HEK293 (cell line): ENCODE measurements around the gene BIN1.

ENCODE experiments used
- CTCF ChIA-PET: fragments of 350-600 bp; formaldehyde crosslinking; extraction: SDS; loops from one replicate; lab custom pipeline; 2021; ENCODE audit warnings: antibody characterized with exemption; lab: Yijun Ruan, JAX
- POLR2A ChIA-PET: fragments of 300-600 bp; formaldehyde crosslinking; extraction: SDS; loops from one replicate; lab custom pipeline; 2020; ENCODE audit warnings: antibody characterized with exemption, inconsistent platforms; lab: Yijun Ruan, JAX
- H3K27ac ChIP-seq: fragments of 200-500 bp; sonication (Bioruptor generic); 2 replicates; pipeline ENCODE4 v1.5.1; 2014; ENCODE audit warnings: low read depth, low read length, control low read depth, inconsistent platforms; ENCODE audit errors: extremely low read depth
- H3K36me3 ChIP-seq, 2 experiments: fragments of 200-500 bp in 1 of 2; sonication (Bioruptor generic) in 1 of 2; 1 replicate in 1 of 2; 2 replicates in 1 of 2; pipeline ENCODE4 v1.5.1; 2014 to 2017; ENCODE audit warnings: inconsistent platforms in 2 of 2, low read length in 2 of 2; ENCODE audit not compliant: control insufficient read depth in 2 of 2, insufficient read depth in 1 of 2
- H3K4me1 ChIP-seq: fragments of 200-500 bp; sonication (Bioruptor generic); 2 replicates; pipeline ENCODE4 v1.5.1; 2014; ENCODE audit warnings: mild to moderate bottlenecking, low read length, inconsistent platforms; ENCODE audit not compliant: control insufficient read depth, insufficient read depth
- H3K4me3 ChIP-seq: 2 replicates; pipeline ENCODE4 v1.5.1; 2011; ENCODE audit warnings: low read depth, mild to moderate bottlenecking, control low read depth, low read length, moderate library complexity
- H3K9me3 ChIP-seq: fragments of 200-500 bp; sonication (Bioruptor generic); 2 replicates; pipeline ENCODE4 v1.5.1; 2014; ENCODE audit warnings: low read depth, low read length, inconsistent platforms; ENCODE audit not compliant: control insufficient read depth, insufficient read depth
- BCL11A ChIP-seq: fragments of 450-650 bp; formaldehyde crosslinking; IDR thresholded peaks from 2 replicates; pipeline ENCODE4 v1.5.1; 2016; ENCODE audit warnings: low read depth, missing biosample characterization, missing genetic modification characterization
- EGR2 ChIP-seq: fragments of 450-650 bp; formaldehyde crosslinking; IDR thresholded peaks from 2 replicates; pipeline ENCODE4 v1.5.1; 2016; ENCODE audit warnings: low read depth, missing biosample characterization, missing genetic modification characterization
- HOXD13 ChIP-seq: sonication (generic); formaldehyde crosslinking; IDR thresholded peaks from 2 replicates; pipeline ENCODE4 v1.8.0; 2022; ENCODE audit warnings: missing genetic modification reagents, borderline replicate concordance
- SETDB1 ChIP-seq: IDR thresholded peaks from one replicate; pipeline ENCODE4 v1.6.1; 2017; ENCODE audit warnings: mild to moderate bottlenecking, low read length, moderate library complexity, mixed read lengths; ENCODE audit not compliant: insufficient read length
- ZFHX2 ChIP-seq: fragments of 450-650 bp; formaldehyde crosslinking; conservative IDR thresholded peaks from 2 replicates; pipeline ENCODE4 v1.5.1; 2016; ENCODE audit warnings: missing biosample characterization, missing genetic modification characterization
- ZFP37 ChIP-seq: fragments of 450-650 bp; formaldehyde crosslinking; IDR thresholded peaks from 2 replicates; pipeline ENCODE4 v1.5.1; 2016; ENCODE audit warnings: missing biosample characterization, missing genetic modification characterization
- ZNF112 ChIP-seq: fragments of 450-650 bp; formaldehyde crosslinking; IDR thresholded peaks from 2 replicates; pipeline ENCODE4 v1.5.0; 2017; ENCODE audit warnings: missing biosample characterization, missing genetic modification characterization
- ZNF148 ChIP-seq: fragments of 450-650 bp; formaldehyde crosslinking; IDR thresholded peaks from 2 replicates; pipeline ENCODE4 v1.5.0; 2017; ENCODE audit warnings: missing biosample characterization, missing genetic modification characterization, borderline replicate concordance
- ZNF174 ChIP-seq: fragments of 450-650 bp; formaldehyde crosslinking; IDR thresholded peaks from 2 replicates; pipeline ENCODE4 v1.5.0; 2017; ENCODE audit warnings: missing biosample characterization, mild to moderate bottlenecking, missing genetic modification characterization
- ZNF211 ChIP-seq: fragments of 450-650 bp; formaldehyde crosslinking; IDR thresholded peaks from 2 replicates; pipeline ENCODE4 v1.5.1; 2016; ENCODE audit warnings: low read depth, missing biosample characterization, missing genetic modification characterization
- ZNF239 ChIP-seq: fragments of 450-650 bp; formaldehyde crosslinking; IDR thresholded peaks from 2 replicates; pipeline ENCODE4 v1.5.1; 2016; ENCODE audit warnings: missing biosample characterization, missing genetic modification characterization
- ZNF266 ChIP-seq: fragments of 450-650 bp; formaldehyde crosslinking; IDR thresholded peaks from 2 replicates; pipeline ENCODE4 v1.5.1; 2016; ENCODE audit warnings: missing biosample characterization, missing genetic modification characterization, low read depth
- ZNF280D ChIP-seq: fragments of 450-650 bp; formaldehyde crosslinking; IDR thresholded peaks from 2 replicates; pipeline ENCODE4 v1.5.1; 2016; ENCODE audit warnings: missing biosample characterization, missing genetic modification characterization
- ZNF324 ChIP-seq: fragments of 450-650 bp; formaldehyde crosslinking; IDR thresholded peaks from 2 replicates; pipeline ENCODE4 v1.5.1; 2016; ENCODE audit warnings: missing biosample characterization, missing genetic modification characterization
- ZNF473 ChIP-seq: fragments of 450-650 bp; formaldehyde crosslinking; IDR thresholded peaks from 2 replicates; pipeline ENCODE4 v1.5.1; 2017; ENCODE audit warnings: missing biosample characterization, missing genetic modification characterization
- ZNF488 ChIP-seq: fragments of 450-650 bp; formaldehyde crosslinking; IDR thresholded peaks from 2 replicates; pipeline ENCODE4 v1.5.1; 2016; ENCODE audit warnings: missing biosample characterization, missing genetic modification characterization
- ZNF518A ChIP-seq: fragments of 450-650 bp; formaldehyde crosslinking; conservative IDR thresholded peaks from 2 replicates; pipeline ENCODE4 v1.5.1; 2016; ENCODE audit warnings: low read depth, missing biosample characterization, missing genetic modification characterization
- ZNF555 ChIP-seq: fragments of 450-650 bp; formaldehyde crosslinking; conservative IDR thresholded peaks from 2 replicates; pipeline ENCODE4 v1.5.1; 2017; ENCODE audit warnings: missing biosample characterization, mild to moderate bottlenecking, missing genetic modification characterization, inconsistent platforms

The BIN1 gene

GRCh38 chr2:127098711-127099110 is 8.2 kb downstream of the BIN1 start (continued):
- no peak for TF ChIP-seq ZNF239 (tag by site-specific recombination)
- TF ChIP-seq EGR2 (tag by site-specific recombination) = no peak

- H3K27ac ChIP-seq = no peak overlapping the region
- no peak overlapping the region for H3K4me3 ChIP-seq
- ChIA-PET POLR2A (no interaction called here), CTCF (no interaction called here)
- TF ChIP-seq ZNF324 (tag by site-specific recombination) = no peak
- TF ChIP-seq ZNF112 (tag by site-specific recombination) = no peak
- TF ChIP-seq BCL11A = no peak
- no peak for TF ChIP-seq ZNF266 (tag by site-specific recombination)
- no peak for TF ChIP-seq ZNF473 (tag by site-specific recombination)
- no peak for TF ChIP-seq SETDB1
- peak; percentile 82 for TF ChIP-seq ZFHX2 (tag by site-specific recombination)
- TF ChIP-seq ZNF148 = no peak
- TF ChIP-seq ZNF174 (tag by site-specific recombination) = no peak
- TF ChIP-seq HOXD13 (CRISPR knock-in tag) = no peak
- TF ChIP-seq ZNF211 = no peak
- no peak for TF ChIP-seq ZNF488 (tag by site-specific recombination)
- TF ChIP-seq ZNF280D (tag by site-specific recombination) = no peak
- peak; percentile 71 for TF ChIP-seq EGR2 (tag by site-specific recombination)
- TF ChIP-seq ZNF518A (tag by site-specific recombination) = no peak
- no peak for TF ChIP-seq ZFP37 (tag by site-specific recombination)
- no peak for TF ChIP-seq ZNF555 (tag by site-specific recombination)
- H3K4me1 ChIP-seq = 0 out of 2 replicates have a peak, but pooled peaks cover 5% of the 10 kb centered on the region
- H3K36me3 ChIP-seq = no peaks in the 10 kb centered on the region
- H3K9me3 ChIP-seq = no peaks in the 10 kb centered on the region
Observed at GRCh38 chr2:127097841-127098651, 8.9 kb downstream of the BIN1 start.
